K562 (cell line): ENCODE results near the gene CCL19. TPM values are rescaled to one million over a fixed set of nuclear protein-coding genes. Genes with fewer than 3 reads are reported as not detected.

Experiments used
- ATAC-seq: fragments of 200-7000 bp; cut with Tn5 transposase; 3 replicates; pipeline ENCODE4 v1.9.1; 2020; ENCODE audit warnings: moderate library complexity
- BruUV-seq: library from RNA; stranded (reverse); fragments of 400-500 nt; replicated peaks from 2 replicates; lab custom pipeline; 2021; lab: Mats Ljungman, UMichigan
- CTCF ChIA-PET: fragments of 300-600 bp; formaldehyde crosslinking; extraction: SDS; loops from one replicate; lab custom pipeline; 2021; ENCODE audit warnings: low intra/inter-chr PET ratio; lab: Yijun Ruan, JAX
- POLR2A ChIA-PET: fragments of 300-600, 350-650 bp; sonication (Branson Sonifier 250); formaldehyde crosslinking; extraction: SDS; loops from one replicate; lab custom pipeline; 2021; ENCODE audit warnings: antibody characterized with exemption, inconsistent platforms; lab: Yijun Ruan, JAX
- DNase-seq, 4 experiments: peaks; one replicate each; pipeline versions ENCODE4 v3.0.0 to v3.0.0-alpha.2; 2011 to 2018; ENCODE audit warnings: low spot score in 3 of 4, mixed read lengths in 3 of 4; ENCODE audit errors: extremely low read depth in 1 of 4
- FAIRE-seq: peaks from 2 replicates; lab custom pipeline; 2011; peaks lifted over from hg19 to GRCh38; lab: Jason Lieb, UNC
- H2AFZ ChIP-seq: 2 replicates; pipeline ENCODE4 v1.6.0; 2011; ENCODE audit warnings: low read depth, low read length, control low read depth, inconsistent platforms
- H3K27ac ChIP-seq: fragments of 200-600 bp; 3 replicates; pipeline ENCODE4 v1.8.0; 2011; ENCODE audit warnings: low read depth, mild to moderate bottlenecking, control low read depth, inconsistent platforms, low read length, moderate library complexity, mixed read lengths; ENCODE audit errors: extremely low read depth
- H3K27me3 ChIP-seq, 2 experiments: fragments of 300-600 bp in 1 of 2; 2 replicates in 1 of 2; 3 replicates in 1 of 2; pipeline versions ENCODE4 v1.6.0 to v1.8.0; 2011; ENCODE audit warnings: inconsistent platforms in 2 of 2, low read length in 2 of 2, mild to moderate bottlenecking in 1 of 2, mixed read lengths in 1 of 2, moderate library complexity in 1 of 2; ENCODE audit not compliant: control insufficient read depth in 2 of 2, insufficient read depth in 2 of 2
- H3K36me3 ChIP-seq: fragments of 300-600 bp; 3 replicates; pipeline ENCODE4 v1.8.0; 2011; ENCODE audit warnings: mild to moderate bottlenecking, low read length, inconsistent platforms; ENCODE audit not compliant: control insufficient read depth, insufficient read depth
- H3K4me1 ChIP-seq, 2 experiments: fragments of 200-600 bp in 1 of 2; replicated peaks in 1 of 2; 2 replicates in 1 of 2; 3 replicates in 1 of 2; pipeline versions ENCODE4 v1.5.1 to v1.8.0; 2011; ENCODE audit warnings: inconsistent platforms in 2 of 2, low read length in 2 of 2, mild to moderate bottlenecking in 1 of 2, mixed read lengths in 1 of 2, moderate library complexity in 1 of 2; ENCODE audit not compliant: control insufficient read depth in 2 of 2, insufficient read depth in 2 of 2
- H3K4me2 ChIP-seq: 2 replicates; pipeline ENCODE4 v1.6.1; 2011; ENCODE audit warnings: low read length, control low read depth, inconsistent platforms, mixed read lengths; ENCODE audit not compliant: insufficient read depth
- H3K4me3 ChIP-seq: fragments of 200-600 bp; sonication (generic), shearing (Covaris generic); 2 replicates; pipeline ENCODE4 v1.5.1; 2016; ENCODE audit warnings: control low read depth, inconsistent platforms
- H3K79me2 ChIP-seq: fragments of 200-600 bp; 3 replicates; pipeline ENCODE4 v1.8.0; 2011; ENCODE audit warnings: low read length, inconsistent platforms; ENCODE audit not compliant: control insufficient read depth, insufficient read depth
- H3K9ac ChIP-seq, 2 experiments: 2 replicates each; pipeline versions ENCODE4 v1.6.0 to v1.6.1; 2011; ENCODE audit warnings: low read depth in 2 of 2, low read length in 2 of 2, control low read depth in 1 of 2, inconsistent platforms in 1 of 2, mild to moderate bottlenecking in 1 of 2, mixed read lengths in 1 of 2; ENCODE audit not compliant: insufficient read depth in 1 of 2
- H3K9me1 ChIP-seq: one replicate; pipeline ENCODE4 v1.6.0; 2011; ENCODE audit warnings: inconsistent platforms, mild to moderate bottlenecking, low read length, moderate library complexity; ENCODE audit not compliant: control insufficient read depth, insufficient read depth
- H3K9me3 ChIP-seq: replicated peaks from 2 replicates; pipeline ENCODE4 v1.5.1; 2011; ENCODE audit warnings: low read depth, low read length, inconsistent platforms; ENCODE audit not compliant: control insufficient read depth, insufficient read depth
- H4K20me1 ChIP-seq: replicated peaks from 2 replicates; pipeline ENCODE4 v1.6.1; 2011; ENCODE audit warnings: low read length, inconsistent platforms, mixed read lengths; ENCODE audit not compliant: control insufficient read depth, insufficient read depth
- ATF1 ChIP-seq, 2 experiments: fragments of 450-650 bp in 1 of 2; IDR thresholded peaks; 2 replicates each; pipeline ENCODE4 v1.6.1; 2016; ENCODE audit warnings: missing compliant biosample characterization in 1 of 2, missing genetic modification characterization in 1 of 2
- CHD1 ChIP-seq: fragments of 200-600 bp; sonication (generic); IDR thresholded peaks from one replicate; pipeline ENCODE4 v1.6.1; 2012; ENCODE audit warnings: mild to moderate bottlenecking, moderate library complexity, low read length, inconsistent platforms
- CREB1 ChIP-seq, 2 experiments: sonication (generic) in 1 of 2; formaldehyde crosslinking in 1 of 2; IDR thresholded peaks; 2 replicates each; pipeline versions ENCODE4 v1.6.1 to v1.8.0; 2012 to 2022; ENCODE audit warnings: inconsistent platforms in 1 of 2, mild to moderate bottlenecking in 1 of 2, missing genetic modification reagents in 1 of 2, moderate library complexity in 1 of 2
- CTBP1 ChIP-seq: fragments of 450-650 bp; IDR thresholded peaks from 2 replicates; pipeline ENCODE4 v1.6.1; 2016; ENCODE audit warnings: borderline replicate concordance
- ESRRB ChIP-seq: fragments of 250-450 bp; sonication (Bioruptor Pico); IDR thresholded peaks from 2 replicates; pipeline ENCODE4 v1.5.0; 2020; ENCODE audit warnings: mild to moderate bottlenecking, moderate library complexity, borderline replicate concordance
- ETS1 ChIP-seq: conservative IDR thresholded peaks from 2 replicates; pipeline ENCODE4 v1.6.1; 2011; ENCODE audit warnings: low read depth, mild to moderate bottlenecking, low read length; ENCODE audit not compliant: control insufficient read depth
- ETV5 ChIP-seq: sonication (generic); formaldehyde crosslinking; IDR thresholded peaks from 2 replicates; pipeline ENCODE4 v1.4.0; 2020; ENCODE audit warnings: low read depth, mild to moderate bottlenecking, missing genetic modification reagents
- IFI16 ChIP-seq: fragments of 250-450 bp; sonication (Bioruptor Pico); IDR thresholded peaks from 2 replicates; pipeline ENCODE4 v2.1.2; 2022; ENCODE audit warnings: mild to moderate bottlenecking, inconsistent platforms
- NFE2L1 ChIP-seq: fragments of 450-650 bp; IDR thresholded peaks from 2 replicates; pipeline ENCODE4 v1.6.1; 2016; ENCODE audit warnings: missing genetic modification characterization, low read depth, mild to moderate bottlenecking, missing compliant biosample characterization, moderate library complexity, borderline replicate concordance
- PTRF ChIP-seq: fragments of 450-650 bp; IDR thresholded peaks from 2 replicates; pipeline ENCODE4 v1.6.1; 2016; ENCODE audit warnings: mild to moderate bottlenecking, missing genetic modification characterization, missing compliant biosample characterization
- TAF1 ChIP-seq: IDR thresholded peaks from 2 replicates; pipeline ENCODE4 v1.6.1; 2011; ENCODE audit warnings: mild to moderate bottlenecking, low read length, moderate library complexity; ENCODE audit not compliant: insufficient read depth, control insufficient read depth, severe bottlenecking; ENCODE audit errors: extremely low read depth
- THRA ChIP-seq: fragments of 450-650 bp; IDR thresholded peaks from 2 replicates; pipeline ENCODE4 v1.6.1; 2017; ENCODE audit warnings: mild to moderate bottlenecking, moderate library complexity
- WHSC1 ChIP-seq: IDR thresholded peaks from one replicate; pipeline ENCODE4 v1.6.1; 2012; ENCODE audit warnings: low read length, control low read depth, inconsistent platforms
- ZEB2 ChIP-seq: fragments of 450-650 bp; IDR thresholded peaks from 2 replicates; pipeline ENCODE4 v1.6.1; 2016
- ZNF263 ChIP-seq: sonication (generic); formaldehyde crosslinking; IDR thresholded peaks from 2 replicates; pipeline ENCODE4 v1.8.0; 2022; ENCODE audit warnings: mild to moderate bottlenecking, missing genetic modification reagents, borderline replicate concordance
- WGBS: fragments of 100-300 bp; shearing (Covaris generic); methylation state at CpG from one replicate; pipeline ENCODE4 v1.1.6; 2016; ENCODE audit warnings: low coverage, mixed read lengths; ENCODE audit not compliant: insufficient coverage; ENCODE audit errors: missing lambda C conversion rate; 5-methylcytosine and 5-hydroxymethylcytosine counted together
- in situ Hi-C: fragments of 300-500 bp; cut with MboI; formaldehyde crosslinking; loops from 4 replicates; pipeline ENCODE4 v1.15.0; 2018; ENCODE audit warnings: inconsistent platforms, mixed read lengths
- intact Hi-C: fragments of 100-400 bp; cut with micrococcal nuclease; formaldehyde crosslinking; loops from 2 replicates; pipeline ENCODE4 v1.14.2; 2022
- polyA plus RNA-seq, 8 experiments: library from polyadenylated mRNA; depleted of rRNA in 4 of 8; stranded (reverse) in 5 of 8; unstranded in 3 of 8; fragments of >200 nt; fragmentation: Nextera tagmentation in 2 of 8; fragmentation: Illumina TruSeq in 1 of 8; extraction: Ambion mirVana in 2 of 8; extraction: Trizol in 1 of 8; gene quantifications; 2 replicates each; pipeline versions ENCODE4 v1.2.1 to v1.2.3, GENCODE V29; 2011 to 2014; ENCODE audit warnings: inconsistent platforms in 1 of 8, missing spikeins in 1 of 8
- total RNA-seq, 7 experiments: library from RNA; depleted of rRNA in 6 of 7; stranded (reverse); fragments of >200 nt in 6 of 7; fragmentation: Illumina TruSeq in 2 of 7; extraction: Trizol in 2 of 7; gene quantifications; 2 replicates each; pipeline versions ENCODE4 v1.2.1 to v1.2.3, GENCODE V29; 2011 to 2021; ENCODE audit warnings: low replicate concordance in 1 of 7
- TF ChIP-seq, protein P1 (sequence below): fragments of 450-650 bp; IDR thresholded peaks from 2 replicates; pipeline ENCODE4 v1.6.1; 2016

The CCL19 gene
- total and polyA plus RNA-seq, 9 of the 15 experiments (the other 6 are each of a cell fraction or from before 2014, with no cell fraction given): not detected

DNA sequence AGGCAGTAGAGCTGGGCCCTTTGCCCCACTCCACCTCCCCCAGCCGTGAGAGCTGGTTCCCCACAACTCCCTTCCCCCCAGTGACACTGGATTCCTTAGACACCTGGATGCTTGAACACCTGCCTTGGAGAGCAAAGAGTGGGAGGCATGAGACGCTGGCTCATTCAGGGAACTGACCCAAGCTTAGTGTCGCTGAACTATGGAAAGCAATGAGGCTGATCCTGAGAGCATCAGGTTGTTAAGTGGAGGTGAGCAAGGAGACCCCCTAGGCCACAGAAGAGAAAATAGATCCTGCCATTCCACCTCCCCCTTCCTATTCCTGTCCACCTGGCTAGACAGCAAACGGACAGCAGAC, 2.0 kb downstream of the CCL19 start:
- 22% methylated on average over 1 of the region's 4 CpGs for WGBS
- TF ChIP-seq ATF1 (CRISPR knock-in tag; IDR thresholded peaks at IDR 0.05) (no peak), ATF1 (tag; IDR thresholded peaks at IDR 0.05) (no peak), TAF1 (no peak), IFI16 (no peak), CHD1 (no peak), ZNF263 (CRISPR knock-in tag) (no peak), THRA (no peak), ETV5 (CRISPR knock-in tag) (no peak), ZEB2 (no peak), WHSC1 (no peak), ESRRB (no peak), PTRF (tag) (no peak), CREB1 (IDR thresholded peaks at IDR 0.05) (no peak), CREB1 (CRISPR knock-in tag; IDR thresholded peaks at IDR 0.05) (no peak), ETS1 (no peak), NFE2L1 (tag) (no peak), CTBP1 (no peak)
- TF ChIP-seq, protein P1, sequence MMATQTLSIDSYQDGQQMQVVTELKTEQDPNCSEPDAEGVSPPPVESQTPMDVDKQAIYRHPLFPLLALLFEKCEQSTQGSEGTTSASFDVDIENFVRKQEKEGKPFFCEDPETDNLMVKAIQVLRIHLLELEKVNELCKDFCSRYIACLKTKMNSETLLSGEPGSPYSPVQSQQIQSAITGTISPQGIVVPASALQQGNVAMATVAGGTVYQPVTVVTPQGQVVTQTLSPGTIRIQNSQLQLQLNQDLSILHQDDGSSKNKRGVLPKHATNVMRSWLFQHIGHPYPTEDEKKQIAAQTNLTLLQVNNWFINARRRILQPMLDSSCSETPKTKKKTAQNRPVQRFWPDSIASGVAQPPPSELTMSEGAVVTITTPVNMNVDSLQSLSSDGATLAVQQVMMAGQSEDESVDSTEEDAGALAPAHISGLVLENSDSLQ: no peak

More for the DNA sequence above, 2.0 kb downstream of the CCL19 start:
- no peak overlapping the region for H2AFZ ChIP-seq
- H3K9me1 ChIP-seq: no peaks in the 10 kb centered on the region
- no peak overlapping the region for H3K4me3 ChIP-seq
- intact Hi-C loops: no loop called here
- no peaks in the 10 kb centered on the region for H3K27me3 ChIP-seq
- FAIRE-seq (no peak), ATAC-seq (no peak), DNase-seq (no peak)
- no peaks in the 10 kb centered on the region for H3K36me3 ChIP-seq
- no peaks in the 10 kb centered on the region for H3K4me1 ChIP-seq
- no peak overlapping the region for H3K4me2 ChIP-seq
- H3K9ac ChIP-seq: no peak overlapping the region
- CTCF ChIA-PET: no interaction called here
- POLR2A ChIA-PET: no interaction called here
- H3K79me2 ChIP-seq: no peaks in the 10 kb centered on the region
- H4K20me1 ChIP-seq: peaks cover 3% of the 10 kb centered on the region; the same call in 1 of the 2 replicates
- in situ Hi-C loops: no loop called here
- no TSS peak for BruUV-seq
- H3K27ac ChIP-seq: no peak overlapping the region
- H3K9me3 ChIP-seq: no peaks in the 10 kb centered on the region
